IMR-90 (cell line): ENCODE data around the gene BAIAP2. TPM values are rescaled to one million over a fixed set of nuclear protein-coding genes. Genes with fewer than 3 reads are reported as not detected.

ENCODE experiments used
- ATAC-seq: fragments of 200-7000 bp; cut with Tn5 transposase; 2 replicates; pipeline ENCODE4 v1.9.1; 2020; ENCODE audit warnings: low read depth, mild to moderate bottlenecking, moderate library complexity
- BruUV-seq: library from RNA; stranded (reverse); fragments of 400-500 nt; replicated peaks from 2 replicates; lab custom pipeline; 2021; lab: Mats Ljungman, UMichigan
- CTCF ChIA-PET: fragments of 300-600 bp; formaldehyde crosslinking; extraction: SDS; loops from one replicate; lab custom pipeline; 2021; ENCODE audit warnings: antibody characterized with exemption; lab: Yijun Ruan, JAX
- POLR2A ChIA-PET: fragments of 300-600 bp; sonication (Branson Sonifier 250); formaldehyde crosslinking; loops from one replicate; lab custom pipeline; 2022; ENCODE audit warnings: antibody characterized with exemption; ENCODE audit not compliant: unreplicated experiment; lab: Charles Lee
- DNase-seq: peaks from one replicate; pipeline ENCODE4 v3.0.0; 2013
- H2AFZ ChIP-seq: replicated peaks from 2 replicates; pipeline ENCODE3; 2013; ENCODE audit warnings: low read length, mild to moderate bottlenecking; ENCODE audit not compliant: poor library complexity
- H2AK5ac ChIP-seq: 2 replicates; pipeline ENCODE4 v1.6.1; 2013; ENCODE audit warnings: low read depth, low read length, inconsistent platforms
- H2AK9ac ChIP-seq: replicated peaks from 2 replicates; pipeline ENCODE3; 2013; ENCODE audit warnings: mild to moderate bottlenecking, low read depth, low read length, moderate library complexity; ENCODE audit not compliant: poor library complexity
- H2BK120ac ChIP-seq: 2 replicates; pipeline ENCODE4 v1.6.1; 2013; ENCODE audit warnings: low read depth, low read length, inconsistent platforms
- H2BK15ac ChIP-seq: 3 replicates; pipeline ENCODE4 v1.6.1; 2013; ENCODE audit warnings: low read depth, low read length, inconsistent platforms
- H2BK20ac ChIP-seq: 2 replicates; pipeline ENCODE4 v1.6.1; 2013; ENCODE audit warnings: low read depth, mild to moderate bottlenecking, inconsistent platforms, low read length, moderate library complexity
- H2BK5ac ChIP-seq: 2 replicates; pipeline ENCODE4 v1.6.1; 2013; ENCODE audit warnings: mild to moderate bottlenecking, low read depth, low read length, inconsistent platforms; ENCODE audit not compliant: poor library complexity, severe bottlenecking
- H3K14ac ChIP-seq: replicated peaks from 2 replicates; pipeline ENCODE4 v1.6.1; 2013; ENCODE audit warnings: low read depth, low read length, inconsistent platforms
- H3K18ac ChIP-seq: 2 replicates; pipeline ENCODE4 v1.6.1; 2013; ENCODE audit warnings: low read depth, low read length, control low read depth
- H3K23ac ChIP-seq: 2 replicates; pipeline ENCODE4 v1.6.1; 2013; ENCODE audit warnings: low read depth, low read length, inconsistent platforms
- H3K27ac ChIP-seq: 2 replicates; pipeline ENCODE4 v1.5.1; 2013; ENCODE audit warnings: mild to moderate bottlenecking, control low read depth, low read length; ENCODE audit not compliant: insufficient read depth
- H3K27me3 ChIP-seq: 2 replicates; pipeline ENCODE4 v1.6.1; 2013; ENCODE audit warnings: low read length; ENCODE audit not compliant: control insufficient read depth, insufficient read depth
- H3K36me3 ChIP-seq: 2 replicates; pipeline ENCODE4 v1.6.1; 2013; ENCODE audit warnings: low read length, mixed read lengths; ENCODE audit not compliant: control insufficient read depth, insufficient read depth
- H3K4ac ChIP-seq: 2 replicates; pipeline ENCODE4 v1.6.1; 2013; ENCODE audit warnings: low read depth, low read length, inconsistent platforms
- H3K4me1 ChIP-seq: 2 replicates; pipeline ENCODE4 v1.6.1; 2013; ENCODE audit warnings: low read length, mixed read lengths; ENCODE audit not compliant: control insufficient read depth, insufficient read depth
- H3K4me2 ChIP-seq: 2 replicates; pipeline ENCODE4 v1.6.1; 2013; ENCODE audit warnings: low read depth, mild to moderate bottlenecking, control low read depth, low read length, moderate library complexity
- H3K4me3 ChIP-seq: 2 replicates; pipeline ENCODE4 v1.5.1; 2013; ENCODE audit warnings: low read depth, mild to moderate bottlenecking, control low read depth, low read length, moderate library complexity; ENCODE audit not compliant: insufficient read depth
- H3K56ac ChIP-seq: 2 replicates; pipeline ENCODE4 v1.6.1; 2013; ENCODE audit warnings: low read length, inconsistent platforms; ENCODE audit not compliant: insufficient read depth; ENCODE audit errors: extremely low read depth
- H3K79me1 ChIP-seq, 2 experiments: 2 replicates each; pipeline ENCODE4 v1.6.1; 2013; ENCODE audit warnings: low read length in 2 of 2, inconsistent platforms in 1 of 2, low read depth in 1 of 2
- H3K9ac ChIP-seq: 2 replicates; pipeline ENCODE4 v1.6.1; 2013; ENCODE audit warnings: low read depth, low read length, control low read depth
- H3K9me1 ChIP-seq: 2 replicates; pipeline ENCODE4 v1.6.1; 2013; ENCODE audit warnings: low read length, inconsistent platforms; ENCODE audit not compliant: insufficient read depth
- H3K9me3 ChIP-seq: 2 replicates; pipeline ENCODE4 v1.6.1; 2013; ENCODE audit warnings: low read length; ENCODE audit not compliant: control insufficient read depth, insufficient read depth
- H4K20me1 ChIP-seq: 2 replicates; pipeline ENCODE4 v1.6.1; 2013; ENCODE audit warnings: low read length, inconsistent platforms; ENCODE audit not compliant: insufficient read depth
- H4K5ac ChIP-seq: 2 replicates; pipeline ENCODE4 v1.6.1; 2013; ENCODE audit warnings: mild to moderate bottlenecking, low read depth, low read length, control low read depth
- H4K8ac ChIP-seq, 2 experiments: 2 replicates each; pipeline ENCODE4 v1.6.1; 2013; ENCODE audit warnings: low read depth in 2 of 2, low read length in 2 of 2, control low read depth in 1 of 2, inconsistent platforms in 1 of 2
- H4K91ac ChIP-seq: 2 replicates; pipeline ENCODE4 v1.6.1; 2013; ENCODE audit warnings: low read depth, low read length, inconsistent platforms; ENCODE audit not compliant: insufficient read depth
- BHLHE40 ChIP-seq: fragments of 150-350 bp; IDR thresholded peaks from 2 replicates; pipeline ENCODE4 v1.6.1; 2016; ENCODE audit warnings: mild to moderate bottlenecking, low read depth, low read length
- CEBPB ChIP-seq: IDR thresholded peaks from 2 replicates; pipeline ENCODE4 v1.6.1; 2012; ENCODE audit warnings: low read depth, low read length, improper control_type of control experiment
- MAFK ChIP-seq: IDR thresholded peaks from 2 replicates; pipeline ENCODE4 v1.6.1; 2012; ENCODE audit warnings: low read depth, low read length, improper control_type of control experiment
- NFE2L2 ChIP-seq: fragments of 150-350 bp; IDR thresholded peaks from 2 replicates; pipeline ENCODE4 v1.6.1; 2016; ENCODE audit warnings: low read depth, mild to moderate bottlenecking, low read length
- RCOR1 ChIP-seq: IDR thresholded peaks from 2 replicates; pipeline ENCODE4 v1.6.1; 2012; ENCODE audit warnings: mild to moderate bottlenecking, low read length, improper control_type of control experiment; ENCODE audit not compliant: insufficient replicate concordance
- RFX5 ChIP-seq: IDR thresholded peaks from 2 replicates; pipeline ENCODE4 v1.8.0; 2012; ENCODE audit warnings: low read depth, mild to moderate bottlenecking, low read length, moderate library complexity
- SMC3 ChIP-seq: fragments of 150-350 bp; IDR thresholded peaks from 2 replicates; pipeline ENCODE4 v1.6.1; 2016; ENCODE audit warnings: low read depth, mild to moderate bottlenecking, antibody characterized with exemption, low read length, moderate library complexity
- WGBS, 2 experiments: methylation state at CpG; one replicate each; pipeline versions ENCODE4 v1.1.5 to v1.1.7; 2013; ENCODE audit warnings: missing lambda C conversion rate in 2 of 2; ENCODE audit not compliant: insufficient read length in 1 of 2; ENCODE audit errors: extremely low coverage in 2 of 2; 5-methylcytosine and 5-hydroxymethylcytosine counted together
- dilution Hi-C: fragments of 300-500 bp; cut with HindIII; formaldehyde crosslinking; loops from one replicate; pipeline ENCODE4 v1.14.3; 2018; ENCODE audit warnings: low sequenced_read_pairs; ENCODE audit not compliant: unreplicated experiment
- in situ Hi-C: fragments of 300-500 bp; cut with MboI; formaldehyde crosslinking; loops from 3 replicates; pipeline ENCODE4 v1.14.3; 2019; ENCODE audit warnings: low sequenced_read_pairs, inconsistent platforms, mixed read lengths
- intact Hi-C: fragments of 100-400 bp; cut with micrococcal nuclease; formaldehyde crosslinking; loops from 2 replicates; pipeline ENCODE4 v1.10.0; 2022
- polyA plus RNA-seq, 3 experiments: library from polyadenylated mRNA; depleted of rRNA; stranded (reverse); fragments of >200 nt; gene quantifications; 2 replicates each; pipeline ENCODE4 v1.2.3, GENCODE V29; 2012; ENCODE audit warnings: low replicate concordance in 1 of 3
- total RNA-seq: library from RNA; depleted of rRNA; stranded (reverse); fragments of >200 nt; gene quantifications from 2 replicates; pipeline ENCODE4 v1.2.3, GENCODE V29; 2012
- TF ChIP-seq, protein P1 (sequence below): fragments of 150-350 bp; IDR thresholded peaks from 2 replicates; pipeline ENCODE4 v1.6.1; 2017; ENCODE audit warnings: mild to moderate bottlenecking, antibody characterized with exemption, low read length, low read depth
- TF ChIP-seq, protein P2 (sequence below): fragments of 150-350 bp; IDR thresholded peaks from 2 replicates; pipeline ENCODE4 v1.6.1; 2016; ENCODE audit warnings: low read depth, mild to moderate bottlenecking, low read length, moderate library complexity, borderline replicate concordance

The BAIAP2 gene
- total and polyA plus RNA-seq, 2 of the 4 experiments (the other 2 are of a cell fraction) = 18.3 to 32.6 TPM

- dilution Hi-C loops = no loop called here
- H2BK15ac ChIP-seq = no peak overlapping the region
- no peak overlapping the region for H4K8ac ChIP-seq
- H3K9me3 ChIP-seq = no peaks in the 10 kb centered on the region
- H3K4me1 ChIP-seq = no peaks in the 10 kb centered on the region
- BruUV-seq = no TSS peak
- ATAC-seq (no peak), DNase-seq (no peak)
- H4K5ac ChIP-seq = no peak overlapping the region
- H3K23ac ChIP-seq = no peak overlapping the region
- no peak overlapping the region for H3K4me3 ChIP-seq
- no peak overlapping the region for H3K14ac ChIP-seq
- ChIA-PET CTCF (no interaction called here), POLR2A (no interaction called here)
- TF ChIP-seq, protein P1, sequence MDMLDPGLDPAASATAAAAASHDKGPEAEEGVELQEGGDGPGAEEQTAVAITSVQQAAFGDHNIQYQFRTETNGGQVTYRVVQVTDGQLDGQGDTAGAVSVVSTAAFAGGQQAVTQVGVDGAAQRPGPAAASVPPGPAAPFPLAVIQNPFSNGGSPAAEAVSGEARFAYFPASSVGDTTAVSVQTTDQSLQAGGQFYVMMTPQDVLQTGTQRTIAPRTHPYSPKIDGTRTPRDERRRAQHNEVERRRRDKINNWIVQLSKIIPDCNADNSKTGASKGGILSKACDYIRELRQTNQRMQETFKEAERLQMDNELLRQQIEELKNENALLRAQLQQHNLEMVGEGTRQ = no peak
- no peak for TF ChIP-seq NFE2L2
- no peak for TF ChIP-seq SMC3
- no peak for TF ChIP-seq MAFK
- no peak for TF ChIP-seq RFX5
- TF ChIP-seq RCOR1 = no peak
- TF ChIP-seq BHLHE40 = no peak
- TF ChIP-seq CEBPB = no peak
- TF ChIP-seq, protein P2, sequence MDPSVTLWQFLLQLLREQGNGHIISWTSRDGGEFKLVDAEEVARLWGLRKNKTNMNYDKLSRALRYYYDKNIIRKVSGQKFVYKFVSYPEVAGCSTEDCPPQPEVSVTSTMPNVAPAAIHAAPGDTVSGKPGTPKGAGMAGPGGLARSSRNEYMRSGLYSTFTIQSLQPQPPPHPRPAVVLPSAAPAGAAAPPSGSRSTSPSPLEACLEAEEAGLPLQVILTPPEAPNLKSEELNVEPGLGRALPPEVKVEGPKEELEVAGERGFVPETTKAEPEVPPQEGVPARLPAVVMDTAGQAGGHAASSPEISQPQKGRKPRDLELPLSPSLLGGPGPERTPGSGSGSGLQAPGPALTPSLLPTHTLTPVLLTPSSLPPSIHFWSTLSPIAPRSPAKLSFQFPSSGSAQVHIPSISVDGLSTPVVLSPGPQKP = no peak
- no peak overlapping the region for H3K56ac ChIP-seq
- no peaks in the 10 kb centered on the region for H4K20me1 ChIP-seq
- no peak overlapping the region for H2BK120ac ChIP-seq
- H3K9ac ChIP-seq = no peak overlapping the region
- H3K4me2 ChIP-seq = no peak overlapping the region
- 72% methylated on average over 2 of the region's 8 CpGs; no CpG with 5 or more reads in 1 of the 2 experiments for WGBS, 2 experiments
- peak overlapping the region; percentile 23 for H2AK9ac ChIP-seq
- H3K18ac ChIP-seq = no peak overlapping the region
- H2AFZ ChIP-seq = no peak overlapping the region
- H3K4ac ChIP-seq = no peak overlapping the region
- no peaks in the 10 kb centered on the region for H3K79me1 ChIP-seq
- no peak overlapping the region for H2BK20ac ChIP-seq
- intact Hi-C loops = no loop called here
- H2BK5ac ChIP-seq = no peak overlapping the region
- in situ Hi-C loops = no loop called here
- no peak overlapping the region for H3K27ac ChIP-seq
- no peaks in the 10 kb centered on the region for H3K36me3 ChIP-seq
- peaks cover 3% of the 10 kb centered on the region; the same call in 1 of the 2 replicates for H3K9me1 ChIP-seq
- no peak overlapping the region for H2AK5ac ChIP-seq
- no peak overlapping the region for H4K91ac ChIP-seq
- peaks cover 14% of the 10 kb centered on the region; the same call in 1 of the 2 replicates for H3K27me3 ChIP-seq
Measured at GRCh38 chr17:81136366-81136765, 101.4 kb downstream of the BAIAP2 start.
